Measurements from ENCODE around the gene RAPGEF4.

DNA sequence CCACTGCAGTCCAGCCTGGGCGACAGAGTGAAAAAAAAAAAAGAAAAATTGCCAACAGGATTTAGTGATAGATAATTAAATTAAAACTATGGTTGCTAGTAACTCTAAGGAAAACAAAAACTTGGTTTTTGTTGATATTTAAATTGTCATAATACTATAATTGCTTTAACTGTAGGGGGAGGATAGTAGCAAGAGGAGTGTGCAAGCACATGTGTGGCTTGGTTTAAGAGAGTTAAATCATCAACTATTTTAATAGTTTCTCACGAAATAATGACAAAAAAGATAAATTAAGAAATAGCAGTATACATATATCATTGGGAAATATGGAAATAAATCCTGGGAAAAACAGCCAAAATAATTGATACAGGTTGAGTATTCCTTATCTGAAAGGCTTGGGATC lies 27.4 kb upstream of the RAPGEF4 start:
- TF ChIP-seq POLR2A (IDR thresholded peaks at IDR 0.05), result no peak
- TF ChIP-seq, protein P1, sequence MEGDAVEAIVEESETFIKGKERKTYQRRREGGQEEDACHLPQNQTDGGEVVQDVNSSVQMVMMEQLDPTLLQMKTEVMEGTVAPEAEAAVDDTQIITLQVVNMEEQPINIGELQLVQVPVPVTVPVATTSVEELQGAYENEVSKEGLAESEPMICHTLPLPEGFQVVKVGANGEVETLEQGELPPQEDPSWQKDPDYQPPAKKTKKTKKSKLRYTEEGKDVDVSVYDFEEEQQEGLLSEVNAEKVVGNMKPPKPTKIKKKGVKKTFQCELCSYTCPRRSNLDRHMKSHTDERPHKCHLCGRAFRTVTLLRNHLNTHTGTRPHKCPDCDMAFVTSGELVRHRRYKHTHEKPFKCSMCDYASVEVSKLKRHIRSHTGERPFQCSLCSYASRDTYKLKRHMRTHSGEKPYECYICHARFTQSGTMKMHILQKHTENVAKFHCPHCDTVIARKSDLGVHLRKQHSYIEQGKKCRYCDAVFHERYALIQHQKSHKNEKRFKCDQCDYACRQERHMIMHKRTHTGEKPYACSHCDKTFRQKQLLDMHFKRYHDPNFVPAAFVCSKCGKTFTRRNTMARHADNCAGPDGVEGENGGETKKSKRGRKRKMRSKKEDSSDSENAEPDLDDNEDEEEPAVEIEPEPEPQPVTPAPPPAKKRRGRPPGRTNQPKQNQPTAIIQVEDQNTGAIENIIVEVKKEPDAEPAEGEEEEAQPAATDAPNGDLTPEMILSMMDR (IDR thresholded peaks at IDR 0.05), result no peak

Measured in tibial nerve (tissue), 3 donors.